T1000 (cell line): ENCODE data around the gene PCDHGA3.
"Not testable (repeated sequence)": the region's sequence is repeated elsewhere in the genome, so short reads cannot be mapped to it uniquely, and the experiment has no call there.

Experiments used
- DNase-seq: peaks from one replicate; lab custom pipeline; 2025; ENCODE audit warnings: mixed read lengths; lab: John Stamatoyannopoulos, UW

PCDHGA3 gene

DNA sequence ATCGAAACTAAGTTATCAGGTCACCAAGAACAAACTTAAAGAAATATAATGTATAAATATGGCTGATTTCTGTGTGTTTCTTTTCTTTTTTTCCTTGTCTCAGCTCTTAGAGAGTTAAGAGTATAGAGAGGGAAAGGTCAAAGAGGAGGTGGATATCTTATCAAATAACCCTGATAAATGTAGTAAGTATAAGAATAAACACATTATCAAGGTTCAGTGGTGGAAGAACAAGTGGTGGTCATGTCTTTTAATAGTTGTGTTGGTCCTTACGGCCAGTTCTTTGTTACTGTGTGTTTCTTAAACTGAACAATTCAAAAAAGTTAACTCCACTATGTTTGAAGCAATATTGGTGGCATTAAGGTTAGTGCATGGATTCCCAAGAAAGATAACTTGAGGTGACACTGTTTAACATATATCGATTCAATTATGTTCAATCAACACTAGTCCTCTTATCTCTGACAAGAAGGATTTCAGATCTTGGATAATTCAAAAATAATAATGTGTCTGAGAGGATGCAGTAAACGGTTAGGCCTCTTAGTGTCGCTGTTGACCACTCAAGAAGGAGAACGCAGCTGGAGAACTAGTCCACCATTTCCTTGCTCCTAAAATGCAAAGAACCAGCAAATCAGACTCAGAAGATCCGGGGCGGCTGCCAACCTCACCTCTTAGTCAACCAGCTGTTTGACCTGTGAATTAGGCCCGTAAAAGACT is at the start of gene PCDHGA3:
Gene PCDHGA3, plus strand, starts transcription at position 588 of the 711 bp plus-strand sequence. CDS start 205 bp downstream, outside the sequence.
- no peak for DNase-seq

DNA sequence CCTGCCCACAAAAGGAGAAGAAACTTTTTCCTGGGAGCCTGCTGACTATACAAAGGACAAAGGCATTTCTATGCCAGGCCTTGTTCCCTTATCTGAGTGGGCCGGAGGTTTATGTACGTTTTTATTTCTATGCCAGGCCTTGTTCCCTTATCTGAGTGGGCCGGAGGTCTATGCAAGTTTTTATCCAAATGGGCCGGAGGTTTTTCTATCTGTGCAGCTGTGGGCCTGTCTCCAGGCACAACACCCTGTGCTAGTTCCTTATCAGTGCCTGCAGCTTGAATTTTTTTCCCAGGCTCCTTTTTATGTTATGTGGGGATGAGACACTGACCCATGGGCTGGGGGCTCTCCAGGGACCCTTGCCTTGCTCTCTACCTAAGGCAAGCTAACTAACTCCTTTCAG is 45.3 kb upstream of the PCDHGA3 start:
- DNase-seq = no peak

DNA sequence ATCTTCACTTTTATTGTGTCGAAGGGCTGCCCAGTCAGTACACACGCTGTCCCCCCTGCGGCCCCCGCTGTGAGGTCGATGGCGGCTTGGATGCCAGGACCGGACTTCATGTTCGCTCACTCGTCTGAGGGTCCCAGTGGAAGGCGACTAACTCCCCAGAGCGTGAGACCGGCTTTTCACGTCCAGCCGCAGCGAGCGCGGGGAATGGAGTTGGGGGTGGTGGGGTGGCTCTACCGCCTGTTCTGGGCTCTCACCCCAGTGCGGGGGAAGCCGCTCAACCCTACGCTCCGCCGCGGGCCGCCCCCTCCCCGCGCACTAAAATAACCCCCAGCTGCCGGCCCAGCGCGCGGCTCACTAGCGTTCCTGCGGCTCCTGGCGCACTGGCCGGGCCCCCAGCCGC is 39.9 kb upstream of the PCDHGA3 start, which contains the start of gene SLC25A2:
Gene SLC25A2, minus strand, starts transcription at position 294 of the 400 bp plus-strand sequence. Its CDS starts 184 bp downstream, at position 110.
- no peak for DNase-seq

DNA sequence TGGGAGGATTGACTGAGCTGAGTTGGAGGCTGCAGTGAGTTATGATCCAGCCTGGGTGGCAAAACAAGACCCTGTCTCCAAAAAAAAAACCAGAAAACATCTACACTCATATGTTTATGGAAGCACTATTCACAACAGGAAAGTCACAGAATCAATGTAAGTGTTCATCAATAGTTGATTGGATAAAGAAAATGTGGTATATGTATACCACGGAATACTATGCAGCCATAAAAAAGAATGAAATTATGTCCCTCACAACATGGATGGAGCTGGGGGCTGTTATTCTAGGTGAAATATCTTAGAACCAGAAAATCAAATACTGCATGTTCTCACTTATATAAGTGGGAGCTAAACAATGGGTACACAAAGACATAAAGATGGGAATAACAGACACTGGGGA is 37.0 kb upstream of the PCDHGA3 start:
- DNase-seq = no peak

DNA sequence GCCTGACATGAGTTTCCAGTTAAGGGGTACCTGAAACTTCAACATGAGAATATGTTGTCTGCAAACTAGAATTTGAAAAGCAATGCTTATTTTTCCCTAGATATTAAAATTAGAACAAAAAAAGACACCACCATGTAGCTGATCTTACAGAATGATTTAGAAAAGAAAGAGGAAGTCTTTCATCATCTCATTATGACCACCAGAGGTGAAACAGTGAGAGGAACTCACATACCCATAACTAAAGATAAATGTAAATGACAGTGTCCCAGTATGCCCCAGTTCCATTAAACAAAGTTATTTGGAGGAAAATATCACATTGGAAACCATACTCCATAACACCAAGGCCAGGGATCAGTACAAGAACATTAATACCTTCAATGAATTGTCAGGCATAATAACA is 29.9 kb upstream of the PCDHGA3 start:
- no peak for DNase-seq

DNA sequence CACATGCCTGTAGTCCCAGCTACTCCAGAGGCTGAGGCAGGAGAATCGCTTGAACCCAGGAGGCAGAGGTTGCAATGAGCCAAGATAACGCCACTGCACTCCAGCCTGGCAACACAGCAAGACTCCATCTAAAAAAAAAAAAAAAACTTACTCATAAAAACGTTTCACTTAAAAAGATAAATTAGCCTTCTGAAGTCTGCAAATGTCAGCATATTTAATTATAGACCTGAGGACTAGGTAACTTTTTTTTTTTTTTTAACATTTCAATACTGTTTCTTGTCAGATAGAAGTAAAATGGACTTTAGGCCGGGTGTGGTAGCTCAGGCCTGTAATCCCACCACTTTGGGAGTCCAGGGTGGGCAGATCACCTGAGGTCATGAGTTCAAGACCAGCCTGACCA is 26.7 kb upstream of the PCDHGA3 start:
- DNase-seq = not testable (repeated sequence)

DNA sequence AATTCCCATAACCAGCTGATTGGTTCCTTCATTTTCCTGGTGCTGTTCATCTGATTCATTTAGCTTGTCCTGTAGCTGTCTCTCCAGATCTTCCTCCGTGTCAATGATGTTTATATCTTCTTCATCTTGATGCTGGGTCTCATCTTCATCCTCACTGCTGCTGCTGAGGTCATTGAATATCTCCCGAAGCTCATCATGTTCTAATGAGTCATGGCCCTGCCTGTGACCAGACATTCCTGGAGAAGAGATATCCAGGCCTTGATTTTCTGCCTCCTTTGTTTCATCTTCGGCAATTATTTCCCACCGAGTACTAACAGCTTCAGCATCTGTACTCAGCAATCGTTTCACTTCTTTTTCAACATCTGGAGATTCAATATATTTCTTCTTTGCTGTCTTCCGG is 24.4 kb upstream of the PCDHGA3 start:
- DNase-seq = no peak

DNA sequence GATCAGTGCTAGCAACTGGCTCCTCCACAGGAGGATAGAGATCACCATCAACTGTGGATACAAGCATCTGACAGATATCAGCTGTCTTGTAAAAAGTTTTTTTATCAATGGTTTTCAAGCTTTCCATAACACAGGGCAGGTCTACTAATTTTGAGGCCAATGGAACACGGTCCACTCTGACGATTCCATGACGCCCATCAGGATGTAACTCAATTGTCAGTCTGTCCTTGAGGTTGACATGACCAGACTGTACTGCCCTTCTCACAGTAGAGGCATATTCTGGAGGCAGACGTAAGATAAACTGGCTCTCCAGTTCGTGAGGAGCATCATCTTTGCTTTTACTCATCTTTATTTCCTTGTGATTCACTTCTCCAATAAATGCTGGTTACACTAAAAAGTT is 23.9 kb upstream of the PCDHGA3 start:
- no peak for DNase-seq

DNA sequence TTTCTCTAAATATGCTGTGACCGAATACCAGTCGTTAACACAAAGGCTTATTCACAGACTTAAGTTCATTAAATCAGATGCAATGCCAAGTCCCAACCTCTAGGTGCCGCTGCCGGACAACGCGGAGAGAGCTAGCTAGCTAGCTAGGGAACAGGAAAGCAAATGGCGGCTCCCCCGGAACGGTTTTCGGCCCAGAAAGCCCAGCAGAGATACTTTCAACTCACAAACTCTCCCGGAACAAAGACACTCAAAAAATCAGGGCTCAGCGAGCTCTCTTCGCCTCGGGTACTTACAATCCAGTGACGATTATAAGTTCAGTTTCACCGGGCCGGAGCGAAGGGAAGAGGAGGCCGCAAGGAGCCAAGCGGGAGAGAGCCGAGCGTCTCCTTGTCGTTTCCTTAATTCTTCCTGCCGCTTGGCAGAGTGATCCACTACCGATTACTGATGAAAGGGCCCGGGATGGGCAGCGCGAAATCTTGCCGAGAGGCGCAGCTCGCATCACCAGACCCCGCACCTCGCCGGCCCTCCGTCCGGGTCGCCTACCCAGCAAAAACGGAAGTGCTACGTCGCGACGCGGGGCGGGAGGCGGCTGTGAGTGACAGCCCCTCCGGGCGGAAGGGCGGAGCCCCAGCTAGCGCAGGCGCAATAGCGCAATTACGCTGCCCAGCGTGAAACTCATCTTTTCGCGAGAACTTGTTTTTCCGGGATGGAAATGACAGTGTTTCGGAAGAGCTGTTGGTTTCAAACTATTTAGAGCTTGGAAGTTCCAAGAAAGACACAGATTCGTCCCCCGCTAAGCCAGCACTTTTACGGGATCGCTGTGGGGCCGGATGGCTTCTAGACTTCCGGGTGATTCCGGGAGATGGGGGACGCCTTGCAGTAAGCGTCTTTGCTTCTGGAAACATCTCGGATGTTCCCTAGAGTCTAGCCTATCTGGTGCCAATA is 23.1 kb upstream of the PCDHGA3 start, which contains the start of gene TAF7:
Gene TAF7, minus strand, starts transcription at position 560 of the 945 bp plus-strand sequence. CDS start 740 bp downstream, outside the sequence.
- DNase-seq = peak; percentile 89

DNA sequence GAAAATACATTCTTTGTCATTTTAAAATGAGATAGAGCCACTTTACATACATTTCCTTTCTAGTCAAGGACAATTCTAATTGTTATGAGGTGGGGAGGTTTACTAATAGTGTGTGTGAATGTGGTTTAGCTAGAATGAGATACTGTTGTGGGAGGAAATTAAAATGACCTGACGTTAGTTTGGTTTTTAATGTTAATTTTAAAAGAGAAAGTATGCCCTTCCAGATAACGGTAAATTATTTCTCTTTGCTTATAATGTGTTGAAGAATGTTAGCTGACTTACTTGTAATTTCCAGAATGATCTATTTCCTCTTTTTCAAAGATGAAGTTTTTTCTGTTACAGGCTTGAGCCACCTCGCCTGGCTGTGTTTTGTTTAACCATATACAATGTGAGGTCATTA is 21.4 kb upstream of the PCDHGA3 start:
- no peak for DNase-seq

DNA sequence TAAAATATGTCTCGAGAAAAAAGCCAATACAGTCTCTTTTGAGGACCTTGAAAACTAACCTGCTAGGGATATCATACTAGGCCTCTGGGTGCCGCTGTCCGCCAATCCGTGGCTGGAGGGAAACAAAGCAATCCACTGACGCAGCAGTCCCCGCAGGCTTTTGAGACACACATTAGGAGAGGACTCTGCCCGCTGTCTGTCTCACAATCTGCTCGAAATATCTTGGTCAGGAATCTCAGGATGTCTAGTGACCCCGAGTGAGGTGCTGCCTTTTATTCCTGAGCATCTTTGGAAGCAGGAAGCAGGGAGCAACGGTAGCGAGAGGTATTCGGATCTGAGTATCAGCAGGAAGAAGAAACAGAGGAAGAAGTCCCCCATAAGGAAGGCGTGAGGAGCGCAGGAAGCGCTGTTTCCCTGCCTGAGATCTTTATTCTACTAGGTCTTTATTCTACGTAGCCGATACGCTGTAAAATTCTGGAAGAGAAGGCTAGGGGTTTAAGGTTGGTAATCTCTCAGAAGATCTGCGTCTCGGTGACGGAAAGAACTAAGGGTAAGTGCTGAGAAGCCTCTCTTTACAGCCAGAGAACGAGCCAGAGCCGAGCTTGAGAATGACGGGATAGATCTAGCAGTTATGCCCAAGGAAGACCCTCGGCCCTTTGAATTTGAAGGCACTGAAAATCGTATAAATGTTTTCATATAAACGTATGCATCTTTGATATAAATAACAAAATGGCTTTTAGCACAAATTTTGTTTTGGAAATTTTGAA is 17.4 kb upstream of the PCDHGA3 start:
- peak; percentile 50 for DNase-seq

DNA sequence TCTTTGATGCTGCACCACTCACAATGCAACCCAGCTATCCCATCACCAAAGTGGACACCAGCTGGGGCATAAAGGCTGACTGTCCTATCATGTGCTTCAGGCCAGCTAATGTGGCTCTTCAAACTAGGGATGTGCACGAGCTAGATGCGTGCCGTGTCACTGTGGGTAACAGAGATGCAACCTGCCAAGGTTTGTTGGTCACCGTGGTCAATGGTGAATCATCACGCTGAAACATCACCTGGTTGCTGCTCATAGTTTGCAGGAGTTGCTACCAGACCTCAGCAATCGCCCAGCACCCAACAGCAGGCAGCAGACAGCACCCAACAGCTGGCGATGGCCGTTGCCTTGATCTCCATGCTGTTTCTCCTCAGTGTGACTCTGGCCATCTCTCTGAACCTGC is 15.4 kb upstream of the PCDHGA3 start:
- no peak for DNase-seq

DNA sequence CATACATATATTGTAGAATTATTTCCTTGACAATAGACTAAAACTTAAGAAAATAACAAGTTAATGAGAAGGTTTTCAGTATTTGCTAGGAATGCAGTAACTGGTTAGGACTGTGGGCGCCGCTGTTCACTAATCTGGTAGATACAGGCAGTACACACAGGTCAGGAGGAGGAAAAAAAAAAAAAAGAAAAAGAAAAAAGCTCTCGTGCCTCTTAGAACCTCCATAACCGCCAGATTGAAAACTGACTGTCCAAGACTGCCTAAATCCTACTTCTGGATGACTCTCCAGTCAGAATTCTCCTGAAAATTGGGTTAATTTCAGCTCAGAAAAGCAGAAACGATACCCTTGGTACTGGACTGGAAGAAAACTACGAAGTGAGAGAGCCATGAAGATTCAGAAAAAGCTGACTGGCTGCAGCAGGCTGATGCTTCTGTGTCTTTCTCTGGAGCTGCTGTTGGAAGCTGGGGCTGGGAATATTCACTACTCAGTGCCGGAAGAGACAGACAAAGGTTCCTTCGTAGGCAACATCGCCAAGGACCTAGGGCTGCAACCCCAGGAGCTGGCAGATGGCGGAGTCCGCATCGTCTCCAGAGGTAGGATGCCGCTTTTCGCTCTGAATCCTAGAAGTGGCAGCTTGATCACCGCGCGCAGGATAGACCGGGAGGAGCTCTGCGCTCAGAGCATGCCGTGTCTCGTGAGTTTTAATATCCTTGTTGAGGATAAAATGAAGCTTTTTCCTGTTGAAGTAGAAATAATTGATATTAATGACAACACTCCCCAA is 13.1 kb upstream of the PCDHGA3 start, which contains the start of gene PCDHGA1:
Gene PCDHGA1, plus strand, starts transcription at position 216 of the 782 bp plus-strand sequence.
- DNase-seq = peak; percentile 6

DNA sequence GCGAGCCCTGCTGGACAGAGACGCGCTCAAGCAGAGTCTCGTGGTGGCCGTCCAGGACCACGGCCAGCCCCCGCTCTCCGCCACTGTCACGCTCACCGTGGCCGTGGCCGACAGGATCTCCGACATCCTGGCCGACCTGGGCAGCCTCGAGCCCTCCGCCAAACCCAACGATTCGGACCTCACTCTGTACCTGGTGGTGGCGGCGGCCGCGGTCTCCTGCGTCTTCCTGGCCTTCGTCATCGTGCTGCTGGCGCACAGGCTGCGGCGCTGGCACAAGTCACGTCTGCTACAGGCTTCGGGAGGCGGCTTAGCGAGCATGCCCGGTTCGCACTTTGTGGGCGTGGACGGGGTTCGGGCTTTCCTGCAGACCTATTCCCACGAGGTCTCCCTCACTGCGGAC is 11.1 kb upstream of the PCDHGA3 start:
- not testable (repeated sequence) for DNase-seq

DNA sequence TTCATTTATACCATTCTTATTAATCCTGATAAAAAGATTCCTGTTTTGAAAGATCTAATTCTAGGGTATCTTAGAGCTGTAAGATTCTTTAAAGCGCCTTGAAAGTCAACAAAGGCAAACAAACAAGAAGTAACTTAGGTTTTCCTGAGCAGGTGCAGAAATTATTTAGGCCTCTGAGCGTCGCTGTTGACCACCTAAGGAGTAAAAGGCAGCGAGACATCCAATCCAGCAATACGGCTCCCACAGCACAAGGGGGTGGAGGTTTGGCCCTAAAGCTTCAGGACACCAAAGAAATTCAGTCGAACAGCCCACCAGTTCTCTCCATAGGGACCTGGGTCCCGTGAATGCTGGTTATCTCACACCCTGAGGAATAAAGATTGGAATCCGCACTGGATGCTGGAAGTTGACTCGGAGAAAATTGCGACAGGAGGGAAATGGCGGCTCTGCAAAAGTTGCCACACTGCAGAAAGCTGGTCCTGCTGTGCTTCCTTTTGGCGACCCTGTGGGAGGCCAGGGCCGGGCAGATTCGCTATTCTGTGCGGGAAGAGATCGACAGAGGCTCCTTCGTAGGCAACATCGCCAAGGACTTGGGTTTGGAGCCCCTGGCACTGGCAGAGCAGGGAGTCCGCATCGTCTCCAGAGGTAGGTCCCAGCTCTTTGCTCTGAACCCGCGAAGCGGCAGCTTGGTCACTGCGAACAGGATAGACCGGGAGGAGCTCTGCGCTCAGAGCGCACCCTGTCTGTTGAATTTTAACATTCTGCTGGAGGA is 4.9 kb upstream of the PCDHGA3 start, which contains the start of gene PCDHGA2:
Gene PCDHGA2, plus strand, starts transcription at position 223 of the 769 bp plus-strand sequence.
- no peak for DNase-seq

DNA sequence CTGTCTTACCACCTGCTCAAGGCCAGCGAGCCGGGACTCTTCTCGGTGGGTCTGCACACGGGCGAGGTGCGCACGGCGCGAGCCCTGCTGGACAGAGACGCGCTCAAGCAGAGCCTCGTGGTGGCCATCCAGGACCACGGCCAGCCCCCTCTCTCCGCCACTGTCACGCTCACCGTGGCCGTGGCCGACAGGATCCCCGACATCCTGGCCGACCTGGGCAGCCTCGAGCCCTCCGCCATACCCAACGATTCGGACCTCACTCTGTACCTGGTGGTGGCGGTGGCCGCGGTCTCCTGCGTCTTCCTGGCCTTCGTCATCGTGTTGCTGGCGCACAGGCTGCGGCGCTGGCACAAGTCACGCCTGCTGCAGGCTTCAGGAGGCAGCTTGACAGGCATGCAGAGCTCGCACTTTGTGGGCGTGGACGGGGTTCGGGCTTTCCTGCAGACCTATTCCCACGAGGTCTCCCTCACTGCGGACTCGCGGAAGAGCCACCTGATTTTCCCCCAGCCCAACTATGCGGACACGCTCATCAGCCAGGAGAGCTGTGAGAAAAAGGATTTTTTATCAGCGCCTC is 2.8 kb upstream of the PCDHGA3 start:
- not testable (repeated sequence) for DNase-seq

DNA sequence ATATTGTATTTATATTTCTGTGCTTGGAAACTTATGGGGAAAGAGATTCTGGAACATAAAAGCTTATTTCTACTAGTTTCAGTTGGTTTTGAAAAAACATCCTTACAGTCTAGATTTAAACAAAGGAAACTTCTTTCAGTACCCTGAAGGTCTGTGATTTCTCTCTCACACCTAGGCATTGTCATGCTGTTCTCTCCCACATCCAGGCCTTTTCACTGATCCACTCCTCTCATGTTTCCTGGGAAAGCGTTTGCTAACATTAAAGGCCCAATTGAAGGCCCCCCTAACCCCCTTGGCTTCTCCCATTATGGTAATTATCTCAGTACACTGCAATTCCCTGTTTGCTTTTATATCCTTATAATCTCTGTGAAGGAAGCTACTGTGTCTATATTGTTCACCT is 856 bp upstream of the PCDHGA3 start:
- no peak for DNase-seq

DNA sequence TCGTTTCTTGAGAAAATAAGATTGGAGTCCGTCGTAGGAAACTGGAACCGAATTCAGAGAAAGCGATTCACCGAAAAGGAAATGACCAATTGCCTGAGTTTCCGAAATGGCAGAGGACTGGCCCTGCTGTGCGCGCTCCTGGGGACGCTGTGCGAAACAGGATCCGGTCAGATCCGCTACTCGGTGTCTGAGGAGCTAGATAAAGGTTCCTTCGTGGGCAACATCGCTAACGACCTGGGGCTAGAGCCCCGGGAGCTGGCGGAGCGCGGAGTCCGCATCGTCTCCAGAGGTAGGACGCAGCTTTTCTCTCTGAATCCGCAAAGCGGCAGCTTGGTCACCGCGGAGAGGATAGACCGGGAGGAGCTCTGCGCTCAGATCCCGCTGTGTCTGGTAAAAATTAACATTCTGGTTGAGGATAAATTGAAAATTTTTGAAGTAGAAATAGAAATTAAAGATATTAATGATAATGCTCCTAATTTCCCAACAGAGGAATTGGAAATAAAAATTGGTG is 379 bp downstream of the PCDHGA3 start:
- DNase-seq = no peak

DNA sequence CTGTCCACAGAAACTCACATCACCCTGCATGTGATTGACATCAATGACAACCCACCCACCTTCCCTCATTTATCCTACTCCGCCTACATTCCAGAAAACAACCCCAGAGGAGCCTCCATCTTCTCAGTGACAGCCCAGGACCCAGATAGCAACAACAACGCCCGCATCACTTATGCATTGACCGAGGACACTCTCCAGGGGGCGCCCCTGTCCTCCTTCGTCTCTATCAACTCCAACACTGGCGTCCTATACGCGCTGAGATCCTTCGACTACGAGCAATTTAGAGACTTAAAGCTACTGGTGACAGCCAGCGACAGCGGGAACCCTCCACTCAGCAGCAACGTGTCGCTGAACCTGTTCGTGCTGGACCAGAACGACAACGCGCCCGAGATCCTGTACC is 1.7 kb downstream of the PCDHGA3 start:
- no peak for DNase-seq

DNA sequence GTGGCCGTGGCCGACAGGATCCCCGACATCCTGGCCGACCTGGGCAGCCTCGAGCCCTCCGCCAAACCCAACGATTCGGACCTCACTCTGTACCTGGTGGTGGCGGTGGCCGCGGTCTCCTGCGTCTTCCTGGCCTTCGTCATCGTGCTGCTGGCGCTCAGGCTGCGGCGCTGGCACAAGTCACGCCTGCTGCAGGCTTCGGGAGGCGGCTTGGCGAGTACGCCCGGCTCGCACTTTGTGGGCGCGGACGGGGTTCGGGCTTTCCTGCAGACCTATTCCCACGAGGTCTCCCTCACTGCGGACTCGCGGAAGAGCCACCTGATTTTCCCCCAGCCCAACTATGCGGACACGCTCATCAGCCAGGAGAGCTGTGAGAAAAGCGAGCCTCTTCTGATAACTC is 2.4 kb downstream of the PCDHGA3 start:
- not testable (repeated sequence) for DNase-seq
